K562 (cell line): ENCODE results near the gene TOX2. TPM values are rescaled to one million over a fixed set of nuclear protein-coding genes. Genes with fewer than 3 reads are reported as not detected.

ENCODE experiments used
- ATAC-seq: fragments of 200-7000 bp; cut with Tn5 transposase; 3 replicates; pipeline ENCODE4 v1.9.1; 2020; ENCODE audit warnings: moderate library complexity
- BruUV-seq: library from RNA; stranded (reverse); fragments of 400-500 nt; replicated peaks from 2 replicates; lab custom pipeline; 2021; lab: Mats Ljungman, UMichigan
- CTCF ChIA-PET: fragments of 300-600 bp; formaldehyde crosslinking; extraction: SDS; loops from one replicate; lab custom pipeline; 2021; ENCODE audit warnings: low intra/inter-chr PET ratio; lab: Yijun Ruan, JAX
- POLR2A ChIA-PET: fragments of 300-600, 350-650 bp; sonication (Branson Sonifier 250); formaldehyde crosslinking; extraction: SDS; loops from one replicate; lab custom pipeline; 2021; ENCODE audit warnings: antibody characterized with exemption, inconsistent platforms; lab: Yijun Ruan, JAX
- DNase-seq, 4 experiments: peaks; one replicate each; pipeline versions ENCODE4 v3.0.0 to v3.0.0-alpha.2; 2011 to 2018; ENCODE audit warnings: low spot score in 3 of 4, mixed read lengths in 3 of 4; ENCODE audit errors: extremely low read depth in 1 of 4
- FAIRE-seq: peaks from 2 replicates; lab custom pipeline; 2011; peaks lifted over from hg19 to GRCh38; lab: Jason Lieb, UNC
- H2AFZ ChIP-seq: 2 replicates; pipeline ENCODE4 v1.6.0; 2011; ENCODE audit warnings: low read depth, low read length, control low read depth, inconsistent platforms
- H3K27ac ChIP-seq: fragments of 200-600 bp; 3 replicates; pipeline ENCODE4 v1.8.0; 2011; ENCODE audit warnings: low read depth, mild to moderate bottlenecking, control low read depth, inconsistent platforms, low read length, moderate library complexity, mixed read lengths; ENCODE audit errors: extremely low read depth
- H3K27me3 ChIP-seq, 2 experiments: fragments of 300-600 bp in 1 of 2; 2 replicates in 1 of 2; 3 replicates in 1 of 2; pipeline versions ENCODE4 v1.6.0 to v1.8.0; 2011; ENCODE audit warnings: inconsistent platforms in 2 of 2, low read length in 2 of 2, mild to moderate bottlenecking in 1 of 2, mixed read lengths in 1 of 2, moderate library complexity in 1 of 2; ENCODE audit not compliant: control insufficient read depth in 2 of 2, insufficient read depth in 2 of 2
- H3K36me3 ChIP-seq: fragments of 300-600 bp; 3 replicates; pipeline ENCODE4 v1.8.0; 2011; ENCODE audit warnings: mild to moderate bottlenecking, low read length, inconsistent platforms; ENCODE audit not compliant: control insufficient read depth, insufficient read depth
- H3K4me1 ChIP-seq, 2 experiments: fragments of 200-600 bp in 1 of 2; replicated peaks in 1 of 2; 2 replicates in 1 of 2; 3 replicates in 1 of 2; pipeline versions ENCODE4 v1.5.1 to v1.8.0; 2011; ENCODE audit warnings: inconsistent platforms in 2 of 2, low read length in 2 of 2, mild to moderate bottlenecking in 1 of 2, mixed read lengths in 1 of 2, moderate library complexity in 1 of 2; ENCODE audit not compliant: control insufficient read depth in 2 of 2, insufficient read depth in 2 of 2
- H3K4me2 ChIP-seq: 2 replicates; pipeline ENCODE4 v1.6.1; 2011; ENCODE audit warnings: low read length, control low read depth, inconsistent platforms, mixed read lengths; ENCODE audit not compliant: insufficient read depth
- H3K4me3 ChIP-seq: fragments of 200-600 bp; sonication (generic), shearing (Covaris generic); 2 replicates; pipeline ENCODE4 v1.5.1; 2016; ENCODE audit warnings: control low read depth, inconsistent platforms
- H3K79me2 ChIP-seq: fragments of 200-600 bp; 3 replicates; pipeline ENCODE4 v1.8.0; 2011; ENCODE audit warnings: low read length, inconsistent platforms; ENCODE audit not compliant: control insufficient read depth, insufficient read depth
- H3K9ac ChIP-seq, 2 experiments: 2 replicates each; pipeline versions ENCODE4 v1.6.0 to v1.6.1; 2011; ENCODE audit warnings: low read depth in 2 of 2, low read length in 2 of 2, control low read depth in 1 of 2, inconsistent platforms in 1 of 2, mild to moderate bottlenecking in 1 of 2, mixed read lengths in 1 of 2; ENCODE audit not compliant: insufficient read depth in 1 of 2
- H3K9me1 ChIP-seq: one replicate; pipeline ENCODE4 v1.6.0; 2011; ENCODE audit warnings: inconsistent platforms, mild to moderate bottlenecking, low read length, moderate library complexity; ENCODE audit not compliant: control insufficient read depth, insufficient read depth
- H3K9me3 ChIP-seq: replicated peaks from 2 replicates; pipeline ENCODE4 v1.5.1; 2011; ENCODE audit warnings: low read depth, low read length, inconsistent platforms; ENCODE audit not compliant: control insufficient read depth, insufficient read depth
- H4K20me1 ChIP-seq: replicated peaks from 2 replicates; pipeline ENCODE4 v1.6.1; 2011; ENCODE audit warnings: low read length, inconsistent platforms, mixed read lengths; ENCODE audit not compliant: control insufficient read depth, insufficient read depth
- CHD4 ChIP-seq: fragments of 200-600 bp; sonication (generic); IDR thresholded peaks from 3 replicates; pipeline ENCODE4 v1.6.1; 2012; ENCODE audit warnings: low read depth, mild to moderate bottlenecking, mixed read lengths, low read length, inconsistent platforms; ENCODE audit not compliant: insufficient read depth, insufficient replicate concordance, poor library complexity, severe bottlenecking
- HBP1 ChIP-seq: fragments of 450-650 bp; formaldehyde crosslinking; IDR thresholded peaks from 2 replicates; pipeline ENCODE4 v1.4.0; 2022; ENCODE audit warnings: missing genetic modification characterization
- HDAC2 ChIP-seq: fragments of 450-650 bp; IDR thresholded peaks from 2 replicates; pipeline ENCODE4 v1.6.1; 2016; ENCODE audit warnings: mild to moderate bottlenecking
- HDAC3 ChIP-seq: fragments of 450-650 bp; IDR thresholded peaks from 2 replicates; pipeline ENCODE4 v1.6.1; 2018; ENCODE audit warnings: borderline replicate concordance, mild to moderate bottlenecking, moderate library complexity; ENCODE audit not compliant: partially characterized antibody
- IRF9 ChIP-seq: fragments of 450-650 bp; IDR thresholded peaks from 2 replicates; pipeline ENCODE4 v1.6.1; 2016; ENCODE audit warnings: missing biosample characterization, missing genetic modification characterization
- KAT7 ChIP-seq: sonication (generic); formaldehyde crosslinking; IDR thresholded peaks from 2 replicates; pipeline ENCODE4 v1.8.0; 2022; ENCODE audit warnings: missing genetic modification reagents, mild to moderate bottlenecking, borderline replicate concordance
- MCM2 ChIP-seq: fragments of 450-650 bp; IDR thresholded peaks from 2 replicates; pipeline ENCODE4 v1.6.1; 2017; ENCODE audit warnings: low read depth, mild to moderate bottlenecking
- SP1 ChIP-seq: sonication (generic); formaldehyde crosslinking; IDR thresholded peaks from 2 replicates; pipeline ENCODE4 v1.8.1; 2022; ENCODE audit warnings: mild to moderate bottlenecking, missing genetic modification reagents
- TSHZ1 ChIP-seq: fragments of 250-450 bp; sonication (Bioruptor Pico); IDR thresholded peaks from 2 replicates; pipeline ENCODE4 v1.4.0; 2020; ENCODE audit warnings: mild to moderate bottlenecking, moderate library complexity
- ZNF780A ChIP-seq: fragments of 250-450 bp; sonication (Bioruptor Pico); IDR thresholded peaks from 2 replicates; pipeline ENCODE4 v1.5.0; 2021; ENCODE audit warnings: mild to moderate bottlenecking
- ZZZ3 ChIP-seq: fragments of 450-650 bp; IDR thresholded peaks from 2 replicates; pipeline ENCODE4 v1.6.1; 2016; ENCODE audit warnings: antibody characterized with exemption, mild to moderate bottlenecking, moderate library complexity
- WGBS: fragments of 100-300 bp; shearing (Covaris generic); methylation state at CpG from one replicate; pipeline ENCODE4 v1.1.6; 2016; ENCODE audit warnings: low coverage, mixed read lengths; ENCODE audit not compliant: insufficient coverage; ENCODE audit errors: missing lambda C conversion rate; 5-methylcytosine and 5-hydroxymethylcytosine counted together
- in situ Hi-C: fragments of 300-500 bp; cut with MboI; formaldehyde crosslinking; loops from 4 replicates; pipeline ENCODE4 v1.15.0; 2018; ENCODE audit warnings: inconsistent platforms, mixed read lengths
- intact Hi-C: fragments of 100-400 bp; cut with micrococcal nuclease; formaldehyde crosslinking; loops from 2 replicates; pipeline ENCODE4 v1.14.2; 2022
- polyA plus RNA-seq, 8 experiments: library from polyadenylated mRNA; depleted of rRNA in 4 of 8; stranded (reverse) in 5 of 8; unstranded in 3 of 8; fragments of >200 nt; fragmentation: Nextera tagmentation in 2 of 8; fragmentation: Illumina TruSeq in 1 of 8; extraction: Ambion mirVana in 2 of 8; extraction: Trizol in 1 of 8; gene quantifications; 2 replicates each; pipeline versions ENCODE4 v1.2.1 to v1.2.3, GENCODE V29; 2011 to 2014; ENCODE audit warnings: inconsistent platforms in 1 of 8, missing spikeins in 1 of 8
- total RNA-seq, 7 experiments: library from RNA; depleted of rRNA in 6 of 7; stranded (reverse); fragments of >200 nt in 6 of 7; fragmentation: Illumina TruSeq in 2 of 7; extraction: Trizol in 2 of 7; gene quantifications; 2 replicates each; pipeline versions ENCODE4 v1.2.1 to v1.2.3, GENCODE V29; 2011 to 2021; ENCODE audit warnings: low replicate concordance in 1 of 7

TOX2 gene
- total and polyA plus RNA-seq, 9 of the 15 experiments (the other 6 are each of a cell fraction or from before 2014, with no cell fraction given), result not detected

- H3K4me1 ChIP-seq, result peaks cover 1 to 8% of the 10 kb centered on the region in 2 experiments; a peak in 4 of 5 replicates
- H3K9me3 ChIP-seq, result no peaks in the 10 kb centered on the region
- no peaks in the 10 kb centered on the region for H4K20me1 ChIP-seq
- no peak overlapping the region for H3K4me2 ChIP-seq
- ChIA-PET CTCF (no interaction called here), POLR2A (no interaction called here)
- H3K36me3 ChIP-seq, result no peaks in the 10 kb centered on the region
- no TSS peak for BruUV-seq
- no peak overlapping the region for H2AFZ ChIP-seq
- H3K27ac ChIP-seq, result no peak overlapping the region
- FAIRE-seq (no peak), DNase-seq (no peak), ATAC-seq (no peak)
- H3K9me1 ChIP-seq, result no peaks in the 10 kb centered on the region
- H3K79me2 ChIP-seq, result no peaks in the 10 kb centered on the region
- H3K27me3 ChIP-seq, result no peaks in the 10 kb centered on the region; a peak in 1 of 5 replicates
- H3K9ac ChIP-seq, result no peak overlapping the region
- in situ Hi-C loops (no loop called here), intact Hi-C loops (no loop called here)
- 0% methylated on average over 1 of the region's 1 CpG for WGBS
- H3K4me3 ChIP-seq, result no peak overlapping the region
- no peak for TF ChIP-seq ZNF780A (CRISPR knock-in tag)
- TF ChIP-seq HBP1 (CRISPR knock-in tag), result no peak
- TF ChIP-seq MCM2, result no peak
- TF ChIP-seq TSHZ1, result no peak
- no peak for TF ChIP-seq HDAC2
- TF ChIP-seq IRF9 (tag), result no peak
- no peak for TF ChIP-seq ZZZ3
- no peak for TF ChIP-seq SP1 (CRISPR knock-in tag)
- TF ChIP-seq HDAC3, result no peak
- TF ChIP-seq CHD4, result no peak
- TF ChIP-seq KAT7 (CRISPR knock-in tag), result no peak
These were observed 187.9 kb downstream of the TOX2 start for GRCh38 chr20:44102582-44102981.
